Measurements from ENCODE around the gene PPP4C. TPM values are rescaled to one million over a fixed set of nuclear protein-coding genes. Genes with fewer than 3 reads are reported as not detected.

The PPP4C gene
- total RNA-seq, 2 donors from 2014 or later, result 114 to 124 TPM

- no peak for ATAC-seq (replicated peaks in 1 of 2)
- H3K4me3 Mint-ChIP-seq, result no peak overlapping the region
- H3K9me3 Mint-ChIP-seq, result no peaks in the 10 kb centered on the region
- H3K27me3 Mint-ChIP-seq (ENCODE audit: low read depth), result no peaks in the 10 kb centered on the region
- H3K4me1 Mint-ChIP-seq (ENCODE audit: low read depth), result peaks cover 34% of the 10 kb centered on the region
- peaks cover 15 to 30% of the 10 kb centered on the region in 2 donors for H3K36me3 Mint-ChIP-seq (ENCODE audit: insufficient read depth in 2 of 2)
- H3K27ac Mint-ChIP-seq, result no peak overlapping the region
- no peak for DNase-seq
Observed at GRCh38 chr16:30078744-30079143, 3.0 kb downstream of the PPP4C start.

- Mint-ChIP-seq H3K9me3 (no peaks in the 10 kb centered on the region), H3K27ac (peak overlapping the region; percentile 44), H3K27me3 (ENCODE audit: low read depth) (no peaks in the 10 kb centered on the region), H3K4me1 (ENCODE audit: low read depth) (peaks cover 32% of the 10 kb centered on the region), H3K4me3 (no peak overlapping the region), H3K36me3 (ENCODE audit: insufficient read depth in 2 of 2) (peaks cover 17 to 34% of the 10 kb centered on the region in 2 donors)
- ATAC-seq (replicated peaks in 1 of 2), result no peak
- DNase-seq, result no peak
Observed at GRCh38 chr16:30079480-30079879, 3.7 kb downstream of the PPP4C start.

- DNase-seq (no peak), ATAC-seq (replicated peaks in 1 of 2) (no peak)
- no peaks in the 10 kb centered on the region for H3K9me3 Mint-ChIP-seq
- H3K4me1 Mint-ChIP-seq (ENCODE audit: low read depth), result peaks cover 18% of the 10 kb centered on the region
- H3K27ac Mint-ChIP-seq, result peak overlapping the region; percentile 4
- peaks cover 10 to 31% of the 10 kb centered on the region in 2 donors for H3K36me3 Mint-ChIP-seq (ENCODE audit: insufficient read depth in 2 of 2)
- H3K4me3 Mint-ChIP-seq, result no peak overlapping the region
- no peaks in the 10 kb centered on the region for H3K27me3 Mint-ChIP-seq (ENCODE audit: low read depth)
Observed at GRCh38 chr16:30082545-30083090, 6.8 kb downstream of the PPP4C start.

GRCh38 chr16:30083216-30084055, 7.6 kb downstream of the PPP4C start:
- DNase-seq (no peak), ATAC-seq (replicated peaks in 1 of 2) (peak in 1 of 2 donors; percentile 11)
- Mint-ChIP-seq H3K27me3 (ENCODE audit: low read depth) (no peaks in the 10 kb centered on the region), H3K9me3 (no peaks in the 10 kb centered on the region), H3K4me3 (no peak overlapping the region), H3K4me1 (ENCODE audit: low read depth) (peaks cover 9% of the 10 kb centered on the region), H3K36me3 (ENCODE audit: insufficient read depth in 2 of 2) (peaks cover 8 to 28% of the 10 kb centered on the region in 2 donors), H3K27ac (peak overlapping the region; percentile 4)

GRCh38 chr16:30084096-30084815, 8.5 kb downstream of the PPP4C start:
- H3K27me3 Mint-ChIP-seq (ENCODE audit: low read depth), result no peaks in the 10 kb centered on the region
- ATAC-seq (replicated peaks in 1 of 2) (peak in 1 of 2 donors; percentile 14), DNase-seq (no peak)
- H3K36me3 Mint-ChIP-seq (ENCODE audit: insufficient read depth in 2 of 2), result peaks cover 8 to 28% of the 10 kb centered on the region in 2 donors
- peaks cover 8% of the 10 kb centered on the region for H3K4me1 Mint-ChIP-seq (ENCODE audit: low read depth)
- H3K4me3 Mint-ChIP-seq, result no peak overlapping the region
- H3K27ac Mint-ChIP-seq, result no peak overlapping the region
- no peaks in the 10 kb centered on the region for H3K9me3 Mint-ChIP-seq

GRCh38 chr16:30084816-30085159, 9.0 kb downstream of the PPP4C start:
- Mint-ChIP-seq H3K9me3 (no peaks in the 10 kb centered on the region), H3K27ac (no peak overlapping the region), H3K36me3 (ENCODE audit: insufficient read depth in 2 of 2) (peaks cover 7 to 23% of the 10 kb centered on the region in 2 donors), H3K4me1 (ENCODE audit: low read depth) (peaks cover 13% of the 10 kb centered on the region), H3K4me3 (no peak overlapping the region), H3K27me3 (ENCODE audit: low read depth) (no peaks in the 10 kb centered on the region)
- ATAC-seq (replicated peaks in 1 of 2), result no peak
- DNase-seq, result no peak

GRCh38 chr16:30085247-30085646, 9.5 kb downstream of the PPP4C start:
- H3K36me3 Mint-ChIP-seq (ENCODE audit: insufficient read depth in 2 of 2), result peaks cover 6 to 22% of the 10 kb centered on the region in 2 donors
- DNase-seq (no peak), ATAC-seq (replicated peaks in 1 of 2) (no peak)
- no peak overlapping the region for H3K4me3 Mint-ChIP-seq
- H3K4me1 Mint-ChIP-seq (ENCODE audit: low read depth), result peaks cover 18% of the 10 kb centered on the region
- H3K27me3 Mint-ChIP-seq (ENCODE audit: low read depth), result no peaks in the 10 kb centered on the region
- no peaks in the 10 kb centered on the region for H3K9me3 Mint-ChIP-seq
- no peak overlapping the region for H3K27ac Mint-ChIP-seq

- H3K36me3 Mint-ChIP-seq (ENCODE audit: insufficient read depth in 2 of 2), result peaks cover 6 to 21% of the 10 kb centered on the region in 2 donors
- H3K9me3 Mint-ChIP-seq, result no peaks in the 10 kb centered on the region
- peaks cover 21% of the 10 kb centered on the region for H3K4me1 Mint-ChIP-seq (ENCODE audit: low read depth)
- H3K27ac Mint-ChIP-seq, result no peak overlapping the region
- ATAC-seq (replicated peaks in 1 of 2) (no peak), DNase-seq (no peak)
- H3K27me3 Mint-ChIP-seq (ENCODE audit: low read depth), result no peaks in the 10 kb centered on the region
- H3K4me3 Mint-ChIP-seq, result no peak overlapping the region
Observed at GRCh38 chr16:30085820-30086219, 10.0 kb downstream of the PPP4C start.

DNA sequence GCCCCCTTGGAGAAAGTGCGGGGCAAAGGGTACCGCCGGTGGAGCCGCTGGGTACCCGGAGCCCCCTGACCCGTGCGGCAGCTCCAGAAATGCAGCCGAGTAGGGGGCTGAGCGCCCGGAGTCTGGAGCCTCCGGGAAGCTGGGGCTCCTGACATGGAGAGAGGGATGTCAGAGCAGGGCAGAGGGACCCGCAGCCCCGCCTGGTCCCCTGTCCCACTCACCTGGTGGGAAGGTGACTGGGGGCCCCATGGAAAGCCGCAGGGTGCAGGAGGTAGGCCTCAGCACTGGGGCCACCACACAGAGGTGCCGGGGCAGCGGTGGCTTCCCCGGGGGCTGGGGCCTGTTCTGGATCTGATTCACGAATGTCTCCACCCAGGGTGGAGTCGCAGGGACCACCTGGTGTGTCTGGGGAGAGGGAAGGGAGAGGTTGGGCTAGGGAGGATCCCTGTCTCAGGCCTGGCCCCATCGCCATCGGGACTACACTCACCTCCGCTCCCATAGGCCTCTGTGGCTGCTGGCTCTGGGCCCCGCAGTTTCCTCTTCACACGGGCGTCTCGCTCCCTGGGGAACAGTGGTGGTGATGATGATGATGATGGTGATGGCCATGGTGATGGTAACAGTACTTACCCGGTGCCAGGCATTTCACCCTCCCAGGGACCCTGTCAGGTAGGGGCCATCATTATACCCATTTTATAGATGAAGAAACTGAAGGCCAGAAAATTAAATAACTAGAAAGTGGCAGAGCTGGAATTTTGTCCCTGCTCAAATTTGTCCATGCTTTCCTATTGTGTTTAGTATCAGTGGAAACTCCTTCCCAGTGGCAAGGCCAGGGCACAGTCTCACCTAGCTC, 10.7 kb downstream of the PPP4C start:
- H3K9me3 Mint-ChIP-seq, result no peaks in the 10 kb centered on the region
- ATAC-seq (replicated peaks in 1 of 2), result no peak
- peaks cover 6 to 20% of the 10 kb centered on the region in 2 donors for H3K36me3 Mint-ChIP-seq (ENCODE audit: insufficient read depth in 2 of 2)
- H3K27me3 Mint-ChIP-seq (ENCODE audit: low read depth), result no peaks in the 10 kb centered on the region
- DNase-seq, result no peak
- H3K27ac Mint-ChIP-seq, result peak overlapping the region; percentile 57
- no peak overlapping the region for H3K4me3 Mint-ChIP-seq
- H3K4me1 Mint-ChIP-seq (ENCODE audit: low read depth), result peaks cover 21% of the 10 kb centered on the region

DNA sequence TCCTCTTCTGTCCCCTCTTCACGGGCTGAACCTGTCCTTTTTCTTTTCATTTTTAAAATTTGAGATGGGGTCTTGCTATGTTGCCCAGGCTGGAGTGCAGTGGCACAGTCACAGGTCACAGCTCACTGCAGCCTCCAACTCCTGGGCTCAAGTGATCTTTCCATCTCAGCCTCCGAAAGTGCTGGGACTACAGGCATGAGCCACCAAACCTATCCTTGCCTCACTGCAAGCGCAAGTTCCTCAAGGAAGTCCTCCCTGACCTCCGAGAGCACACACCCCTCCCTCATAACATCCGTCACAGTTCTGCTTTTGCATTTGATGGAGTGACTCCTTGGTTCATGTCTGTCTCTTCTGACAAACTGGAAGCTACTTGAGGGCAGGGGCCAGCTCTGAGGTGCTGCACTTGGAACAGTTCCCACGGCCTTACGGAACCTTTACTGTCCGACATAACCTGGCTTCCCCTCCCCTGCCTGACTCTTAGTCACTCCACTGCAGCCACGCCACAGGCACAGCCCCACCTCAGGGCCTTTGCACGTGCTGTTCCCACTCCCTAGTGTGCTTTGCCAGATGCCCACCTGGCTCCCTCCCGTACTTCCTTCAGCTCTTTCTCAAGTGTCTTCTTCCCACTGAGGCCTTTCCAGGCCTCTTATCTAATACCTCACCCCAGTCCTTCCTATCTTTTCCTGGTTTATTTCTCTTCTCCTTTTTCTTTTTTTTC, 11.5 kb downstream of the PPP4C start:
- Mint-ChIP-seq H3K4me1 (ENCODE audit: low read depth) (peaks cover 25% of the 10 kb centered on the region), H3K27me3 (ENCODE audit: low read depth) (no peaks in the 10 kb centered on the region), H3K27ac (peak overlapping the region; percentile 57), H3K36me3 (ENCODE audit: insufficient read depth in 2 of 2) (peaks cover 2 to 16% of the 10 kb centered on the region in 2 donors), H3K4me3 (no peak overlapping the region), H3K9me3 (no peaks in the 10 kb centered on the region)
- DNase-seq (no peak), ATAC-seq (replicated peaks in 1 of 2) (no peak)

GRCh38 chr16:30088237-30088831, 12.5 kb downstream of the PPP4C start:
- H3K36me3 Mint-ChIP-seq (ENCODE audit: insufficient read depth in 2 of 2), result peaks cover 4 to 12% of the 10 kb centered on the region in 2 donors
- no peaks in the 10 kb centered on the region for H3K9me3 Mint-ChIP-seq
- no peak for ATAC-seq (replicated peaks in 1 of 2)
- H3K4me1 Mint-ChIP-seq (ENCODE audit: low read depth), result peaks cover 35% of the 10 kb centered on the region
- no peaks in the 10 kb centered on the region for H3K27me3 Mint-ChIP-seq (ENCODE audit: low read depth)
- no peak for DNase-seq
- H3K4me3 Mint-ChIP-seq, result no peak overlapping the region
- H3K27ac Mint-ChIP-seq, result no peak overlapping the region
